HEK293T (cell line): ENCODE results near the gene POLE3.
"Not testable (repeated sequence)": the region's sequence is repeated elsewhere in the genome, so short reads cannot be mapped to it uniquely, and the experiment has no call there.

Experiments used
- CTCF ChIA-PET: fragments of 350-600 bp; formaldehyde crosslinking; extraction: SDS; loops from one replicate; lab custom pipeline; 2021; ENCODE audit warnings: antibody characterized with exemption, inconsistent platforms; lab: Yijun Ruan, JAX
- POLR2A ChIA-PET: fragments of 350-600 bp; formaldehyde crosslinking; extraction: SDS; loops from one replicate; lab custom pipeline; 2020; ENCODE audit warnings: antibody characterized with exemption, inconsistent platforms; lab: Yijun Ruan, JAX
- DNase-seq: peaks from one replicate; pipeline ENCODE4 v3.0.0; 2012; ENCODE audit warnings: mixed read lengths; ENCODE audit errors: extremely low spot score
- ARNT ChIP-seq: fragments of 450-650 bp; IDR thresholded peaks from 2 replicates; pipeline ENCODE4 v1.6.1; 2017; ENCODE audit warnings: mild to moderate bottlenecking
- BHLHE40 ChIP-seq: fragments of 450-650 bp; IDR thresholded peaks from 2 replicates; pipeline ENCODE4 v1.6.1; 2016; ENCODE audit warnings: mild to moderate bottlenecking, moderate library complexity, borderline replicate concordance
- CTBP1 ChIP-seq: fragments of 450-650 bp; IDR thresholded peaks from 2 replicates; pipeline ENCODE4 v1.6.1; 2016; ENCODE audit warnings: borderline replicate concordance
- ELF4 ChIP-seq: fragments of 450-650 bp; IDR thresholded peaks from 2 replicates; pipeline ENCODE4 v1.6.1; 2017; ENCODE audit warnings: antibody characterized with exemption
- FOXA1 ChIP-seq: fragments of 450-650 bp; IDR thresholded peaks from 2 replicates; pipeline ENCODE4 v1.6.1; 2016; ENCODE audit warnings: mild to moderate bottlenecking
- FOXK2 ChIP-seq: fragments of 450-650 bp; IDR thresholded peaks from 2 replicates; pipeline ENCODE4 v1.6.1; 2016; ENCODE audit warnings: mild to moderate bottlenecking
- FOXM1 ChIP-seq: fragments of 450-650 bp; IDR thresholded peaks from 2 replicates; pipeline ENCODE4 v1.6.1; 2017; ENCODE audit warnings: mild to moderate bottlenecking, borderline replicate concordance
- HDGF ChIP-seq: fragments of 450-650 bp; IDR thresholded peaks from 2 replicates; pipeline ENCODE4 v1.6.1; 2017; ENCODE audit warnings: antibody characterized with exemption, borderline replicate concordance
- L3MBTL2 ChIP-seq: fragments of 450-650 bp; conservative IDR thresholded peaks from 2 replicates; pipeline ENCODE4 v1.6.1; 2016; ENCODE audit warnings: mild to moderate bottlenecking
- LEF1 ChIP-seq: fragments of 450-650 bp; IDR thresholded peaks from 2 replicates; pipeline ENCODE4 v1.6.1; 2017; ENCODE audit warnings: mild to moderate bottlenecking, borderline replicate concordance
- NFRKB ChIP-seq: fragments of 450-650 bp; IDR thresholded peaks from 2 replicates; pipeline ENCODE4 v1.6.1; 2016; ENCODE audit warnings: mild to moderate bottlenecking, moderate library complexity
- PKNOX1 ChIP-seq: fragments of 450-650 bp; IDR thresholded peaks from 2 replicates; pipeline ENCODE4 v1.6.1; 2016
- SP1 ChIP-seq: fragments of 450-650 bp; IDR thresholded peaks from 2 replicates; pipeline ENCODE4 v1.6.1; 2017
- SUZ12 ChIP-seq: fragments of 450-650 bp; IDR thresholded peaks from 2 replicates; pipeline ENCODE4 v1.6.1; 2016; ENCODE audit warnings: mild to moderate bottlenecking
- TARDBP ChIP-seq: fragments of 450-650 bp; IDR thresholded peaks from 2 replicates; pipeline ENCODE4 v1.6.1; 2016
- ZNF384 ChIP-seq: fragments of 450-650 bp; IDR thresholded peaks from 2 replicates; pipeline ENCODE4 v1.6.1; 2016

Gene POLE3

GRCh38 chr9:113386571-113387393 is 23.7 kb downstream of the POLE3 start:
- no peak for TF ChIP-seq FOXK2
- TF ChIP-seq FOXA1, result no peak
- no peak for TF ChIP-seq L3MBTL2
- TF ChIP-seq HDGF, result no peak
- TF ChIP-seq PKNOX1, result no peak
- no peak for TF ChIP-seq BHLHE40
- no peak for TF ChIP-seq LEF1
- TF ChIP-seq NFRKB, result no peak
- TF ChIP-seq CTBP1, result no peak
- no peak for TF ChIP-seq SP1
- TF ChIP-seq ELF4, result no peak
- TF ChIP-seq ZNF384, result no peak
- TF ChIP-seq ARNT, result no peak
- no peak for TF ChIP-seq SUZ12
- no peak for TF ChIP-seq TARDBP
- no peak for TF ChIP-seq FOXM1
- CTCF ChIA-PET, result no interaction called here
- POLR2A ChIA-PET, result interaction anchor here (0.9 to 2.2 kb wide), 4 partner anchors 10 to 47 kb away, joined by 3 to 7 read pairs (median 4); partner anchors contain the start of genes C9orf43, HDHD3, POLE3 and WDR31
- DNase-seq, result no peak

GRCh38 chr9:113381909-113382411 is 28.5 kb downstream of the POLE3 start:
- TF ChIP-seq CTBP1 (no peak), L3MBTL2 (no peak), FOXA1 (no peak), ELF4 (no peak), ZNF384 (no peak), LEF1 (no peak), BHLHE40 (no peak), TARDBP (no peak)
- CTCF ChIA-PET, result no interaction called here
- POLR2A ChIA-PET, result interaction anchor here (1.0 kb wide), 1 partner anchor 42 kb away, joined by 3 read pairs; the partner anchor contains the start of gene WDR31
- DNase-seq, result no peak

- CTCF ChIA-PET, POLR2A ChIA-PET, DNase-seq: not testable (repeated sequence)
Observed at GRCh38 chr9:113381441-113381840, 29.0 kb downstream of the POLE3 start.

- ChIA-PET CTCF (no interaction called here), POLR2A (no interaction called here)
- DNase-seq, result no peak
- TF ChIP-seq CTBP1 (no peak), SUZ12 (no peak), L3MBTL2 (no peak), NFRKB (no peak), LEF1 (no peak), TARDBP (no peak), FOXA1 (no peak)
Observed at GRCh38 chr9:113380869-113381378, 29.6 kb downstream of the POLE3 start.

- POLR2A ChIA-PET, CTCF ChIA-PET: not testable (repeated sequence)
Observed at GRCh38 chr9:113379829-113380210, 30.7 kb downstream of the POLE3 start.

GRCh38 chr9:113379094-113379828 is 31.2 kb downstream of the POLE3 start:
- DNase-seq, POLR2A ChIA-PET, CTCF ChIA-PET: not testable (repeated sequence)

More at GRCh38 chr9:113379829-113380210, 30.7 kb downstream of the POLE3 start:
- DNase-seq, result not testable (repeated sequence)

GRCh38 chr9:113376634-113377567 is 33.6 kb downstream of the POLE3 start, which contains the start of gene HDHD3:
Gene HDHD3, minus strand, starts transcription at chr9:113376986. Its CDS starts 2,632 bp downstream, at chr9:113374354.
- ChIA-PET CTCF (no interaction called here), POLR2A (interaction anchor here (0.6 to 1.2 kb wide), 11 partner anchors 10 to 65 kb away, joined by 3 to 10 read pairs (median 3); partner anchors contain the start of genes ALAD, C9orf43, POLE3 and WDR31)
- TF ChIP-seq ARNT (no peak), L3MBTL2 (peak; percentile 52; the same call in 1 of the 2 replicates)
- peak; percentile 94 for DNase-seq
